HepG2 (cell line): Measurements from ENCODE around the gene TAMALIN. TPM values are rescaled to one million over a fixed set of nuclear protein-coding genes. Genes with fewer than 3 reads are reported as not detected.

Source experiments
- BRD4 ChIP-seq: sonication (generic); formaldehyde crosslinking; IDR thresholded peaks from 2 replicates; pipeline ENCODE4 v1.4.0; 2020; ENCODE audit warnings: missing genetic modification reagents
- CREM ChIP-seq, 2 experiments: sonication (generic) in 1 of 2; formaldehyde crosslinking in 1 of 2; IDR thresholded peaks; 2 replicates each; pipeline versions ENCODE4 v1.4.0 to v1.6.1; 2016 to 2020; ENCODE audit warnings: antibody characterized with exemption in 1 of 2, mild to moderate bottlenecking in 1 of 2, missing genetic modification reagents in 1 of 2
- ETV5 ChIP-seq: IDR thresholded peaks from 2 replicates; pipeline ENCODE4 v1.6.1; 2018; ENCODE audit warnings: missing biosample characterization, missing genetic modification reagents, inconsistent platforms, borderline replicate concordance
- FOXA1 ChIP-seq, 2 experiments: fragments of 450-650 bp in 1 of 2; sonication (generic) in 1 of 2; formaldehyde crosslinking in 1 of 2; IDR thresholded peaks; 2 replicates each; pipeline versions ENCODE4 v1.4.0 to v1.6.1; 2016 to 2020; ENCODE audit warnings: missing genetic modification reagents in 1 of 2
- MBNL3 ChIP-seq: fragments of 250-450 bp; sonication (Bioruptor Pico); conservative IDR thresholded peaks from 2 replicates; pipeline ENCODE4 v1.8.0; 2022; ENCODE audit warnings: mild to moderate bottlenecking, inconsistent platforms
- MED13 ChIP-seq: sonication (generic); formaldehyde crosslinking; IDR thresholded peaks from 2 replicates; pipeline ENCODE4 v1.5.0; 2020; ENCODE audit warnings: missing genetic modification reagents
- NFAT5 ChIP-seq: sonication (generic); formaldehyde crosslinking; IDR thresholded peaks from 2 replicates; pipeline ENCODE4 v1.4.0; 2020; ENCODE audit warnings: missing genetic modification reagents
- SAP130 ChIP-seq: IDR thresholded peaks from 2 replicates; pipeline ENCODE4 v1.6.1; 2016; ENCODE audit warnings: low read depth
- TFDP1 ChIP-seq: IDR thresholded peaks from 2 replicates; pipeline ENCODE4 v1.6.1; 2016; ENCODE audit warnings: missing compliant biosample characterization, missing genetic modification reagents, borderline replicate concordance
- ZBTB46 ChIP-seq: sonication (generic); formaldehyde crosslinking; IDR thresholded peaks from 2 replicates; pipeline ENCODE4 v1.4.0; 2020; ENCODE audit warnings: mild to moderate bottlenecking, missing genetic modification reagents, borderline replicate concordance
- ZNF230 ChIP-seq: sonication (generic); formaldehyde crosslinking; IDR thresholded peaks from 2 replicates; pipeline ENCODE4 v1.4.0; 2020; ENCODE audit warnings: mild to moderate bottlenecking, missing genetic modification reagents
- ZNF574 ChIP-seq: sonication (generic); formaldehyde crosslinking; IDR thresholded peaks from 2 replicates; pipeline ENCODE4 v1.4.0; 2020; ENCODE audit warnings: missing genetic modification reagents
- ZNF770 ChIP-seq: sonication (generic); formaldehyde crosslinking; IDR thresholded peaks from 2 replicates; pipeline ENCODE4 v1.5.0; 2020; ENCODE audit warnings: mild to moderate bottlenecking, missing genetic modification reagents
- ZSCAN29 ChIP-seq: sonication (generic); formaldehyde crosslinking; conservative IDR thresholded peaks from 2 replicates; pipeline ENCODE4 v1.4.0; 2020; ENCODE audit warnings: mild to moderate bottlenecking, missing genetic modification reagents
- polyA plus RNA-seq, 8 experiments: library from polyadenylated mRNA; depleted of rRNA in 3 of 8; stranded (reverse) in 7 of 8; unstranded in 1 of 8; fragments of >200 nt; fragmentation: Illumina TruSeq in 4 of 8; extraction: Trizol in 4 of 8; gene quantifications; 2 replicates each; pipeline versions ENCODE4 v1.2.1 to v1.2.3, GENCODE V29; 2011 to 2016; ENCODE audit warnings: low read depth in 4 of 8, missing spikeins in 1 of 8, mixed read lengths in 1 of 8; ENCODE audit not compliant: insufficient read depth in 1 of 8
- total RNA-seq, 5 experiments: library from RNA; depleted of rRNA; stranded (reverse); fragments of >200 nt; fragmentation: Illumina TruSeq; extraction: Trizol; gene quantifications; 2 replicates each; pipeline ENCODE4 v1.2.3, GENCODE V29; 2016; ENCODE audit warnings: low read depth in 1 of 5

TAMALIN gene
- total and polyA plus RNA-seq, 2 of the 13 experiments (the other 11 are each of a cell fraction or from before 2014, with no cell fraction given) = 2.9 to 10.9 TPM

GRCh38 chr12:52061470-52062166, 54.9 kb downstream of the TAMALIN start (continued):
- TF ChIP-seq ZNF770 (CRISPR knock-in tag) = peak; percentile 55; the same call in 1 of the 2 replicates
- 0 out of 2 replicates have a peak, but pooled peaks have one; percentile 36 for TF ChIP-seq ZNF230 (CRISPR knock-in tag)
- peak; percentile 69; the same call in 1 of the 2 replicates for TF ChIP-seq NFAT5 (CRISPR knock-in tag)
- TF ChIP-seq BRD4 (CRISPR knock-in tag) = peak; percentile 43; the same call in 1 of the 2 replicates
- TF ChIP-seq MED13 (CRISPR knock-in tag) = 0 out of 2 replicates have a peak, but pooled peaks have one; percentile 70
- peak; percentile 70 for TF ChIP-seq SAP130 (CRISPR knock-in tag)
- peak; percentile 73 for TF ChIP-seq ZSCAN29 (CRISPR knock-in tag)
- no peak for TF ChIP-seq FOXA1 (IDR thresholded peaks at IDR 0.05)
- peak; percentile 24; the same call in 1 of the 2 replicates for TF ChIP-seq FOXA1 (CRISPR knock-in tag; IDR thresholded peaks at IDR 0.05)
- TF ChIP-seq ZBTB46 (CRISPR knock-in tag) = 0 out of 2 replicates have a peak, but pooled peaks have one; percentile 24
- peak; percentile 71 for TF ChIP-seq ZNF574 (CRISPR knock-in tag)
- peak; percentile 54; the same call in 1 of the 2 replicates for TF ChIP-seq TFDP1 (CRISPR knock-in tag)
- TF ChIP-seq MBNL3 (CRISPR knock-in tag) = no peak
- TF ChIP-seq CREM (IDR thresholded peaks at IDR 0.05) = 0 out of 2 replicates have a peak, but pooled peaks have one; percentile 32
- TF ChIP-seq CREM (CRISPR knock-in tag; IDR thresholded peaks at IDR 0.05) = no peak
- peak; percentile 59; the same call in 1 of the 2 replicates for TF ChIP-seq ETV5
